ENCODE measurements around the gene PTRH2. TPM values are rescaled to one million over a fixed set of nuclear protein-coding genes. Genes with fewer than 3 reads are reported as not detected.

The PTRH2 gene
- total RNA-seq, 1 experiment from 2014 or later: 32.6 TPM

DNA sequence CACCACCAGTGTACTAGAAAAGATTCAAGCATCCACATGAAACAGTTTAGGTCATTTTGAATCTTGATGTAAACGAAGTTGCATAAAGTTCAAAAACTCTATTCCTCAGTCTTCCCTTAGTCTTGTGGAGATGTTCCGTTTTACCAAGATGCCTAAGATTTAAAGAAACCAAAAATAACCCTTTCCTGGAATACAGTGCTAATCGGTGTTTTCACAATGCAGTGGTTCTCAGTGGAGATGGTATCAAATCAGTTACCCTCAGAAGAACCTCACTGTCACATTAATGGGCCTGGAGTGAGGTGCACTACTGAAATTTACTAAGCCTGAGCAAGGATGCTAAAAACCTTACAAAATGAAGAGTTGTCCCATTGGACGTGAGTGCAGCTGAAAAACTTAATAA is 9.1 kb downstream of the PTRH2 start (continued):
- TF ChIP-seq OVOL2 (CRISPR knock-in tag; IDR thresholded peaks at IDR 0.05; ENCODE audit: borderline replicate concordance): no peak
- TF ChIP-seq ZNF396 (CRISPR knock-in tag; IDR thresholded peaks at IDR 0.05; ENCODE audit: borderline replicate concordance): no peak

DNA sequence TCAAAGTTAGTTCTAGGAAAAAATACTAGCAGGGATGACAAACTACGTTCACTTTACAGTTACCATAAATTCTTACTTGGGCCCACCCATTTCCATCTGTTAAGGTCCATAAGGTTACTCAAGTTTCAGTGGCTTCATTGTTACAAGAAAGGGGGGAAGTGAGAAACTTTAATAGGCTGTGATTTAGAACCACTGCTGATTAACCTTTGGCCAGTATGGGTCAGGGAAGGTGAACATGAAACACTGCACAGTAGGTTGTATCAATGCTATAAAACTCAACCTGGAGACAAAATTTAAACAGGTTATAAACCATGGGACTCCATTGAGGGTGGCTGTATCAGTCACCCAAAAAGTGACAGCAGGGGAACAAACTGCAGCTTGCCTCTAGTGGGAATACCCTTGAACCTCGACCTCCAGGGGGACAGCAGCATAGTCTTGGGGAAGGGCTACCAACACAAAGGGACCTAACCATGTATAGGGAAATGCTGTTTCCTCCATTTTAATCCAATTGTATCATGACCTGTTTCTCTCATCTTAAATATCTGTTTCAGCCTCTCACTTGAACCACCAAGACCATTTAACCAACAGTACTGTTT is 10.4 kb downstream of the PTRH2 start:
- no peak overlapping the region for H3K4me3 Mint-ChIP-seq
- DNase-seq (ENCODE audit: low spot score): no peak
- H3K27me3 Mint-ChIP-seq (ENCODE audit: low read depth): no peaks in the 10 kb centered on the region
- H3K4me1 Mint-ChIP-seq: peaks cover 10% of the 10 kb centered on the region
- ATAC-seq: peak; percentile 18; the same call in 1 of the 2 replicates
- peak overlapping the region; percentile 23; the same call in 1 of the 2 replicates for H3K27ac Mint-ChIP-seq
- peaks cover 48% of the 10 kb centered on the region for H3K36me3 Mint-ChIP-seq
- H3K9me3 Mint-ChIP-seq: no peaks in the 10 kb centered on the region
- TF ChIP-seq, protein P1, sequence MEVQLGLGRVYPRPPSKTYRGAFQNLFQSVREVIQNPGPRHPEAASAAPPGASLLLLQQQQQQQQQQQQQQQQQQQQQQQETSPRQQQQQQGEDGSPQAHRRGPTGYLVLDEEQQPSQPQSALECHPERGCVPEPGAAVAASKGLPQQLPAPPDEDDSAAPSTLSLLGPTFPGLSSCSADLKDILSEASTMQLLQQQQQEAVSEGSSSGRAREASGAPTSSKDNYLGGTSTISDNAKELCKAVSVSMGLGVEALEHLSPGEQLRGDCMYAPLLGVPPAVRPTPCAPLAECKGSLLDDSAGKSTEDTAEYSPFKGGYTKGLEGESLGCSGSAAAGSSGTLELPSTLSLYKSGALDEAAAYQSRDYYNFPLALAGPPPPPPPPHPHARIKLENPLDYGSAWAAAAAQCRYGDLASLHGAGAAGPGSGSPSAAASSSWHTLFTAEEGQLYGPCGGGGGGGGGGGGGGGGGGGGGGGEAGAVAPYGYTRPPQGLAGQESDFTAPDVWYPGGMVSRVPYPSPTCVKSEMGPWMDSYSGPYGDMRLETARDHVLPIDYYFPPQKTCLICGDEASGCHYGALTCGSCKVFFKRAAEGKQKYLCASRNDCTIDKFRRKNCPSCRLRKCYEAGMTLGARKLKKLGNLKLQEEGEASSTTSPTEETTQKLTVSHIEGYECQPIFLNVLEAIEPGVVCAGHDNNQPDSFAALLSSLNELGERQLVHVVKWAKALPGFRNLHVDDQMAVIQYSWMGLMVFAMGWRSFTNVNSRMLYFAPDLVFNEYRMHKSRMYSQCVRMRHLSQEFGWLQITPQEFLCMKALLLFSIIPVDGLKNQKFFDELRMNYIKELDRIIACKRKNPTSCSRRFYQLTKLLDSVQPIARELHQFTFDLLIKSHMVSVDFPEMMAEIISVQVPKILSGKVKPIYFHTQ (CRISPR knock-in tag; IDR thresholded peaks at IDR 0.05): no peak
- TF ChIP-seq FOXJ3 (CRISPR knock-in tag; IDR thresholded peaks at IDR 0.05; ENCODE audit: borderline replicate concordance) (no peak), EMX1 (CRISPR knock-in tag; IDR thresholded peaks at IDR 0.05) (0 out of 2 replicates have a peak, but pooled peaks have one; percentile 29)
- TF ChIP-seq, protein P2, sequence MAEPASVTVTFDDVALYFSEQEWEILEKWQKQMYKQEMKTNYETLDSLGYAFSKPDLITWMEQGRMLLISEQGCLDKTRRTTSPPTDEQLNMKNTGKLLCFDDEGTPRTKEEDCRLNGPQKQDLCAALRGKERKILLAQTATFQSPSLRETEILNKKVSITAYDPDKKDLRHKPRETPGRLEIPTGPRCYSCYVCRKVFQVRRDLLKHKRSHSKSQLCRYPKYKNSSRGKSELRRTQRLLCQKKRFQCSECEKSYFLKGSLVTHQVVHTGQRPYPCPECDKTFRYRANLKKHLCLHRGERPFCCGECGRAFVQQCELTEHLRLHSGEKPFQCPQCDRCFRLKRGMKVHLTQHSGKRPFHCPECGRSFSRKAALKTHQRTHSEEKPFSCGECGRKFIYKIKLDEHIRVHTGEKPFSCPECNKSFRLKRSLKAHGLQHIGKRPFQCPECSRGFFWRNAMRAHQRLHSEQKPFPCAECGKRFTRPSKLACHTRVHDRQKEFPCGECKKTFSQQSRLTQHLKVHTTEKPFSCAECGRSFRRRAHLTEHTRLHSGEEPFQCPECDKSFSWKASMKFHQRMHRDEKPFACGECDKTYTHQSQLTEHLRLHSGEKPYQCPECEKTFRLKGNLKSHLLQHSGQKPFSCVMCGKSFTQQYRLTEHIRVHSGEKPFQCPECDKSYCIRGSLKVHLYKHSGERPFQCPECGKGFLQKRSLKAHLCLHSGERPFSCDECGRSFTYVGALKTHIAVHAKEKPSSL (CRISPR knock-in tag; conservative IDR thresholded peaks at IDR 0.05): no peak
- POLR2A ChIA-PET: no interaction called here
- CTCF ChIA-PET: no interaction called here

DNA sequence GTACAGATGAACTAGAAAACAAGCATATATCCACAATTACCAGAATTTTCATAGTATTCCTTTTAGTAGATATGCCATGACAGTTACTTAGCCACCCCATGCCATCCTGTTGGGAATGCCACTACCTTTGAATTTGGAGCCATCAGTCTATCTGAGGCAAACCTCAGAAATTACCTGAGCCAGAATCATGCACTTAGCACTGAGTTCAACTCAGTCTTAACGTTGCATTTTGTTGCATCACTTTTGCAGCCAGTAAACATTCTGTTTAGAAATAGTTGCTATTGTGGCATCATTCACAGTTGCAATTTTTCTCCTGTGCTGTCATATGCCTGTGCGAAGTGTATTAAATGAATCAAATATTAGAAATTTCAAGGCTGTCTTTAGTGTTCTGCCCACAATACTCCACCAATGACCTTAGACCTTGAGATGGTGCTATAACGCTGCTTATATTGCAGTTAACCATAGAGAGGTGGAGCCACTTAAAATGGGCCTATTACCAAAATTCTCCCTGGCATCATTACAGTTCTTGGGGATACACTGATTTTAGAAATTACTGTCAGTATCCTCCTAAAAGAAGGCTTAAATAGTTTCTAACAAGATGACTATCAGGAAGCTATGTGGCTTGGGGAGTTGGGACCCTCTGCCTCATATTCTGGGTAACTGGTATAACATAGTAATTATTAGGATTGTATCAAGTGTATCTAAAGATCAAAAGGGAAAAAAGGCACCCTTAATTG is 11.1 kb downstream of the PTRH2 start:
- peak; percentile 98 for TF ChIP-seq GABPB1 (CRISPR knock-in tag; IDR thresholded peaks at IDR 0.05)
- TF ChIP-seq, protein P3, sequence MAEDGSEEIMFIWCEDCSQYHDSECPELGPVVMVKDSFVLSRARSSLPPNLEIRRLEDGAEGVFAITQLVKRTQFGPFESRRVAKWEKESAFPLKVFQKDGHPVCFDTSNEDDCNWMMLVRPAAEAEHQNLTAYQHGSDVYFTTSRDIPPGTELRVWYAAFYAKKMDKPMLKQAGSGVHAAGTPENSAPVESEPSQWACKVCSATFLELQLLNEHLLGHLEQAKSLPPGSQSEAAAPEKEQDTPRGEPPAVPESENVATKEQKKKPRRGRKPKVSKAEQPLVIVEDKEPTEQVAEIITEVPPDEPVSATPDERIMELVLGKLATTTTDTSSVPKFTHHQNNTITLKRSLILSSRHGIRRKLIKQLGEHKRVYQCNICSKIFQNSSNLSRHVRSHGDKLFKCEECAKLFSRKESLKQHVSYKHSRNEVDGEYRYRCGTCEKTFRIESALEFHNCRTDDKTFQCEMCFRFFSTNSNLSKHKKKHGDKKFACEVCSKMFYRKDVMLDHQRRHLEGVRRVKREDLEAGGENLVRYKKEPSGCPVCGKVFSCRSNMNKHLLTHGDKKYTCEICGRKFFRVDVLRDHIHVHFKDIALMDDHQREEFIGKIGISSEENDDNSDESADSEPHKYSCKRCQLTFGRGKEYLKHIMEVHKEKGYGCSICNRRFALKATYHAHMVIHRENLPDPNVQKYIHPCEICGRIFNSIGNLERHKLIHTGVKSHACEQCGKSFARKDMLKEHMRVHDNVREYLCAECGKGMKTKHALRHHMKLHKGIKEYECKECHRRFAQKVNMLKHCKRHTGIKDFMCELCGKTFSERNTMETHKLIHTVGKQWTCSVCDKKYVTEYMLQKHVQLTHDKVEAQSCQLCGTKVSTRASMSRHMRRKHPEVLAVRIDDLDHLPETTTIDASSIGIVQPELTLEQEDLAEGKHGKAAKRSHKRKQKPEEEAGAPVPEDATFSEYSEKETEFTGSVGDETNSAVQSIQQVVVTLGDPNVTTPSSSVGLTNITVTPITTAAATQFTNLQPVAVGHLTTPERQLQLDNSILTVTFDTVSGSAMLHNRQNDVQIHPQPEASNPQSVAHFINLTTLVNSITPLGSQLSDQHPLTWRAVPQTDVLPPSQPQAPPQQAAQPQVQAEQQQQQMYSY (CRISPR knock-in tag; IDR thresholded peaks at IDR 0.05): no peak

DNA sequence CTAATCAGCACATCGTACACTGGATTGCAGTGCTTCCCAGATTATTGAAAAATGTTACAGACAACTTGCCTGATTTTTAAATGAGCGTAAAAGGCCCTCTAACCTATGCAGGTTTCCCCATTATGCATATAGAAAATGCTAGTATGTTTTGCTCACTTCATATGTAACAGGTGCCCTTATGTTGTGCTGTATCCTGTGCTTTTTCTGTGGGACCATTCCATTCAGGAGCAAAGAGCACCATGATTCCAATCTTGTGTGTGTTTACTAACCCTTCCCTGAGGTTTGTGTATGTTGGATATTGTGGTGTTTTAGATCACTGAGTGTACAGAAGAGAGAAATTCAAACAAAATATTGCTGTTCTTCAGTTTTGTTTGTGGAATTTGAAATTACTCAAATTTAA is 12.9 kb downstream of the PTRH2 start:
- ChIA-PET CTCF (no interaction called here), POLR2A (no interaction called here)
- Mint-ChIP-seq H3K36me3 (peaks cover 60% of the 10 kb centered on the region), H3K27me3 (ENCODE audit: low read depth) (no peaks in the 10 kb centered on the region), H3K4me3 (no peak overlapping the region), H3K27ac (no peak overlapping the region; the same call in 1 of the 2 replicates), H3K4me1 (no peaks in the 10 kb centered on the region), H3K9me3 (no peaks in the 10 kb centered on the region)
- TF ChIP-seq, protein P4, sequence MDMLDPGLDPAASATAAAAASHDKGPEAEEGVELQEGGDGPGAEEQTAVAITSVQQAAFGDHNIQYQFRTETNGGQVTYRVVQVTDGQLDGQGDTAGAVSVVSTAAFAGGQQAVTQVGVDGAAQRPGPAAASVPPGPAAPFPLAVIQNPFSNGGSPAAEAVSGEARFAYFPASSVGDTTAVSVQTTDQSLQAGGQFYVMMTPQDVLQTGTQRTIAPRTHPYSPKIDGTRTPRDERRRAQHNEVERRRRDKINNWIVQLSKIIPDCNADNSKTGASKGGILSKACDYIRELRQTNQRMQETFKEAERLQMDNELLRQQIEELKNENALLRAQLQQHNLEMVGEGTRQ (CRISPR knock-in tag; IDR thresholded peaks at IDR 0.05): no peak
- TF ChIP-seq, protein P5, sequence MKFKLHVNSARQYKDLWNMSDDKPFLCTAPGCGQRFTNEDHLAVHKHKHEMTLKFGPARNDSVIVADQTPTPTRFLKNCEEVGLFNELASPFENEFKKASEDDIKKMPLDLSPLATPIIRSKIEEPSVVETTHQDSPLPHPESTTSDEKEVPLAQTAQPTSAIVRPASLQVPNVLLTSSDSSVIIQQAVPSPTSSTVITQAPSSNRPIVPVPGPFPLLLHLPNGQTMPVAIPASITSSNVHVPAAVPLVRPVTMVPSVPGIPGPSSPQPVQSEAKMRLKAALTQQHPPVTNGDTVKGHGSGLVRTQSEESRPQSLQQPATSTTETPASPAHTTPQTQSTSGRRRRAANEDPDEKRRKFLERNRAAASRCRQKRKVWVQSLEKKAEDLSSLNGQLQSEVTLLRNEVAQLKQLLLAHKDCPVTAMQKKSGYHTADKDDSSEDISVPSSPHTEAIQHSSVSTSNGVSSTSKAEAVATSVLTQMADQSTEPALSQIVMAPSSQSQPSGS (CRISPR knock-in tag; IDR thresholded peaks at IDR 0.05; ENCODE audit: borderline replicate concordance, low read depth): no peak
- TF ChIP-seq NR2C2 (CRISPR knock-in tag; IDR thresholded peaks at IDR 0.05) (no peak), SMAD4 (CRISPR knock-in tag; IDR thresholded peaks at IDR 0.05) (no peak)
- no peak for ATAC-seq
- DNase-seq (ENCODE audit: low spot score): no peak

More for the DNA sequence above, 11.1 kb downstream of the PTRH2 start:
- CTCF ChIA-PET: no interaction called here
- no peak overlapping the region for H3K27ac Mint-ChIP-seq
- peaks cover 9% of the 10 kb centered on the region for H3K4me1 Mint-ChIP-seq
- ATAC-seq (no peak), DNase-seq (ENCODE audit: low spot score) (no peak)
- no peaks in the 10 kb centered on the region for H3K27me3 Mint-ChIP-seq (ENCODE audit: low read depth)
- H3K9me3 Mint-ChIP-seq: no peaks in the 10 kb centered on the region
- H3K36me3 Mint-ChIP-seq: peaks cover 49% of the 10 kb centered on the region
- H3K4me3 Mint-ChIP-seq: no peak overlapping the region
- POLR2A ChIA-PET: interaction anchor here (0.9 kb wide), 1 partner anchor 77 kb away, joined by 3 read pairs; no protein-coding TSS in a partner anchor

Data from WTC11 (cell line).